PC-3 (cell line): ENCODE results near the gene INCENP. TPM values are rescaled to one million over a fixed set of nuclear protein-coding genes. Genes with fewer than 3 reads are reported as not detected.

ENCODE experiments used
- ATAC-seq: fragments of 200-7000 bp; cut with Tn5 transposase; 2 replicates; pipeline ENCODE4 v1.9.1; 2020; ENCODE audit warnings: mild to moderate bottlenecking, moderate library complexity
- BruUV-seq: library from RNA; stranded (reverse); fragments of 400-500 nt; replicated peaks from 2 replicates; lab custom pipeline; 2021; lab: Mats Ljungman, UMichigan
- CTCF ChIA-PET: fragments of 300-600 bp; sonication (Branson Sonifier 250); formaldehyde crosslinking; loops from one replicate; lab custom pipeline; 2022; ENCODE audit warnings: antibody characterized with exemption; lab: Charles Lee
- POLR2A ChIA-PET: fragments of 300-600 bp; sonication (Branson Sonifier 250); formaldehyde crosslinking; loops from one replicate; lab custom pipeline; 2022; ENCODE audit warnings: antibody characterized with exemption; ENCODE audit not compliant: unreplicated experiment; lab: Charles Lee
- DNase-seq: peaks from one replicate; pipeline ENCODE4 v3.0.0-alpha.2; 2015
- H2AFZ ChIP-seq: fragments of 300-600 bp; sonication (generic); 2 replicates; pipeline ENCODE4 v1.6.0; 2016; ENCODE audit warnings: antibody characterized with exemption, low read length
- H3F3A ChIP-seq: fragments of 300-600 bp; sonication (generic); one replicate; pipeline ENCODE4 v1.6.0; 2017; ENCODE audit warnings: antibody characterized with exemption, low read length, control low read depth, mild to moderate bottlenecking; ENCODE audit not compliant: unreplicated experiment
- H3K27ac ChIP-seq: fragments of 300-600 bp; sonication (generic); 2 replicates; pipeline ENCODE4 v1.5.1; 2016; ENCODE audit warnings: mild to moderate bottlenecking, low read length
- H3K27me3 ChIP-seq: fragments of 300-600 bp; sonication (generic); 2 replicates; pipeline ENCODE4 v1.6.1; 2016; ENCODE audit warnings: low read length, mixed read lengths
- H3K36me3 ChIP-seq: fragments of 300-600 bp; sonication (generic); 2 replicates; pipeline ENCODE4 v1.6.1; 2016; ENCODE audit warnings: low read depth, mixed run types, low read length, mixed read lengths
- H3K4me1 ChIP-seq: fragments of 300-600 bp; sonication (generic); 2 replicates; pipeline ENCODE4 v1.5.1; 2016; ENCODE audit warnings: low read length; ENCODE audit not compliant: insufficient read depth
- H3K4me2 ChIP-seq: fragments of 300-600 bp; sonication (generic); 2 replicates; pipeline ENCODE4 v1.6.0; 2016; ENCODE audit warnings: low read length
- H3K4me3 ChIP-seq: fragments of 300-600 bp; sonication (generic); 2 replicates; pipeline ENCODE4 v1.5.1; 2016; ENCODE audit warnings: mild to moderate bottlenecking, low read length, mixed read lengths
- H3K79me2 ChIP-seq: fragments of 300-600 bp; sonication (generic); 2 replicates; pipeline ENCODE4 v1.6.1; 2017; ENCODE audit warnings: low read length, mixed read lengths
- H3K9ac ChIP-seq: fragments of 300-600 bp; sonication (generic); 2 replicates; pipeline ENCODE4 v1.6.0; 2016; ENCODE audit warnings: mild to moderate bottlenecking, low read length
- H3K9me2 ChIP-seq: fragments of 300-600 bp; sonication (generic); replicated peaks from 2 replicates; pipeline ENCODE4 v1.6.1; 2016; ENCODE audit warnings: mixed run types, low read length, mixed read lengths
- H3K9me3 ChIP-seq: fragments of 300-600 bp; sonication (generic); 2 replicates; pipeline ENCODE4 v1.6.1; 2016; ENCODE audit warnings: low read length, mixed read lengths
- H4K20me1 ChIP-seq: fragments of 300-600 bp; sonication (generic); 2 replicates; pipeline ENCODE4 v1.6.1; 2016; ENCODE audit warnings: low read length, mixed read lengths
- EZH2 ChIP-seq: fragments of 300-600 bp; sonication (generic); IDR thresholded peaks from one replicate; pipeline ENCODE4 v1.6.1; 2017; ENCODE audit warnings: antibody characterized with exemption, mild to moderate bottlenecking, low read length; ENCODE audit not compliant: unreplicated experiment
- EZH2phosphoT487 ChIP-seq: fragments of 300-600 bp; sonication (generic); IDR thresholded peaks from 2 replicates; pipeline ENCODE4 v1.6.1; 2018; ENCODE audit warnings: mild to moderate bottlenecking, antibody characterized with exemption, low read length, borderline replicate concordance
- intact Hi-C: fragments of 100-400 bp; cut with micrococcal nuclease; formaldehyde crosslinking; loops from 2 replicates; pipeline ENCODE4 v1.9.0; 2023
- total RNA-seq: library from RNA; depleted of rRNA; stranded (reverse); fragments of >200 nt; gene quantifications from 2 replicates; pipeline ENCODE4 v1.2.3, GENCODE V29; 2014
- TF ChIP-seq, protein P1 (sequence below): fragments of 300-600 bp; sonication (generic); conservative IDR thresholded peaks from 2 replicates; pipeline ENCODE4 v1.5.1; 2017; ENCODE audit warnings: antibody characterized with exemption, low read depth, mild to moderate bottlenecking, low read length

The INCENP gene
- total RNA-seq, 1 experiment from 2014 or later = 114 TPM

DNA sequence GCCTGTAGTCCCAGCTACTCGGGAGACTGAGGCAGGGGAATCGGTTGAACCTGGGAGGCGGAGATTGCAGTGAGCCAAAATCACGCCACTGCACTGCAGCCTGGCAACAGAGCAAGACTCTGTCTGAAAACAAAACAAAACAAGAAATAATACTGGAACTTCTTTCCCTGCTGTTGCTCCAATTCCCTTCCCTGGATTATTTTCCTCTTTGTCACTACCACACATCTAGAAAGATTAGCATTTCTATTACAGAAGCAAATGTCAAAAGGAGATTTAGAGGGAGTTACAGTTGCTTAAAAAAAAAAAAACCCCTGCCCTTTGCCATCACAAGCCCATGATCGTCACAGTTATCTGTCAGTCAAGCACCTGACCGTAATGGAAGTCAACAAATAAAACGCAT, 48.5 kb downstream of the INCENP start:
- no peak for DNase-seq
- no peaks in the 10 kb centered on the region for H3K79me2 ChIP-seq
- BruUV-seq = no TSS peak
- H3K4me3 ChIP-seq = no peak overlapping the region
- intact Hi-C loops = loop anchor here (5.0 kb wide), 1 partner anchor 205 kb away; no protein-coding TSS in a partner anchor
- no peak for ATAC-seq
- H3K36me3 ChIP-seq = no peaks in the 10 kb centered on the region
- no peaks in the 10 kb centered on the region for H3K9me2 ChIP-seq
- H2AFZ ChIP-seq = no peak overlapping the region
- H3K9me3 ChIP-seq = no peaks in the 10 kb centered on the region
- 0 out of 2 replicates have a peak, but pooled peaks cover 4% of the 10 kb centered on the region for H3K4me1 ChIP-seq
- no peak overlapping the region for H3K27ac ChIP-seq
- no peak overlapping the region for H3K4me2 ChIP-seq
- POLR2A ChIA-PET = no interaction called here
- TF ChIP-seq EZH2phosphoT487 (no peak), EZH2 (no peak)
- TF ChIP-seq, protein P1, sequence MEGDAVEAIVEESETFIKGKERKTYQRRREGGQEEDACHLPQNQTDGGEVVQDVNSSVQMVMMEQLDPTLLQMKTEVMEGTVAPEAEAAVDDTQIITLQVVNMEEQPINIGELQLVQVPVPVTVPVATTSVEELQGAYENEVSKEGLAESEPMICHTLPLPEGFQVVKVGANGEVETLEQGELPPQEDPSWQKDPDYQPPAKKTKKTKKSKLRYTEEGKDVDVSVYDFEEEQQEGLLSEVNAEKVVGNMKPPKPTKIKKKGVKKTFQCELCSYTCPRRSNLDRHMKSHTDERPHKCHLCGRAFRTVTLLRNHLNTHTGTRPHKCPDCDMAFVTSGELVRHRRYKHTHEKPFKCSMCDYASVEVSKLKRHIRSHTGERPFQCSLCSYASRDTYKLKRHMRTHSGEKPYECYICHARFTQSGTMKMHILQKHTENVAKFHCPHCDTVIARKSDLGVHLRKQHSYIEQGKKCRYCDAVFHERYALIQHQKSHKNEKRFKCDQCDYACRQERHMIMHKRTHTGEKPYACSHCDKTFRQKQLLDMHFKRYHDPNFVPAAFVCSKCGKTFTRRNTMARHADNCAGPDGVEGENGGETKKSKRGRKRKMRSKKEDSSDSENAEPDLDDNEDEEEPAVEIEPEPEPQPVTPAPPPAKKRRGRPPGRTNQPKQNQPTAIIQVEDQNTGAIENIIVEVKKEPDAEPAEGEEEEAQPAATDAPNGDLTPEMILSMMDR = no peak
- CTCF ChIA-PET = interaction anchor here (0.6 kb wide), 1 partner anchor 64 kb away, joined by 3 read pairs; no protein-coding TSS in a partner anchor
- H4K20me1 ChIP-seq = no peaks in the 10 kb centered on the region
- no peaks in the 10 kb centered on the region for H3F3A ChIP-seq
- H3K27me3 ChIP-seq = peaks cover 72% of the 10 kb centered on the region
- no peak overlapping the region for H3K9ac ChIP-seq

DNA sequence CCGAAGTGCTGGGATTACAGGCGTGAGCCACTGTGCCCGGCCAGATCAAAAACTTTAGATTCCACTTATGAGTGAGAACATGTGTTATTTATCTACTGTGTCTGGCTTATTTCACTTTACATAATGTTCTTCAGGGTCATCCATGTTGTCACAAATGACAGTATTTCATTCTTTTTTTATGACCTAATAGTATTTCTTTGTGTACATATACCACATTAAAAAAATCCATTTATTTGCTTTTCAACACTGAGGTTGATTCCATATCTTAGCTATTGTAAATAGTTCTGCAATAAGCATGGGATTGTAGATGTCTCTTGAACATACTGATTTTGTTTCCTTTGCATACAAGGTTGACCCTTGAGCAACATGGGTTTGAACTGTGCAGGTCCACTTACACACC, 53.0 kb downstream of the INCENP start:
- no peak overlapping the region for H2AFZ ChIP-seq
- H3F3A ChIP-seq = no peaks in the 10 kb centered on the region
- H3K27me3 ChIP-seq = peaks cover 93% of the 10 kb centered on the region
- no peaks in the 10 kb centered on the region for H3K79me2 ChIP-seq
- no peaks in the 10 kb centered on the region for H3K9me2 ChIP-seq
- DNase-seq (no peak), ATAC-seq (no peak)
- H4K20me1 ChIP-seq = no peaks in the 10 kb centered on the region
- BruUV-seq = no TSS peak
- H3K4me2 ChIP-seq = no peak overlapping the region
- H3K4me1 ChIP-seq = no peaks in the 10 kb centered on the region
- no peak overlapping the region for H3K9ac ChIP-seq
- no peaks in the 10 kb centered on the region for H3K36me3 ChIP-seq
- intact Hi-C loops = no loop called here
- no peaks in the 10 kb centered on the region for H3K9me3 ChIP-seq
- TF ChIP-seq EZH2phosphoT487 (no peak), EZH2 (no peak)
- TF ChIP-seq, protein P1 = no peak
- ChIA-PET CTCF (no interaction called here), POLR2A (no interaction called here)
- H3K27ac ChIP-seq = no peak overlapping the region
- no peak overlapping the region for H3K4me3 ChIP-seq

DNA sequence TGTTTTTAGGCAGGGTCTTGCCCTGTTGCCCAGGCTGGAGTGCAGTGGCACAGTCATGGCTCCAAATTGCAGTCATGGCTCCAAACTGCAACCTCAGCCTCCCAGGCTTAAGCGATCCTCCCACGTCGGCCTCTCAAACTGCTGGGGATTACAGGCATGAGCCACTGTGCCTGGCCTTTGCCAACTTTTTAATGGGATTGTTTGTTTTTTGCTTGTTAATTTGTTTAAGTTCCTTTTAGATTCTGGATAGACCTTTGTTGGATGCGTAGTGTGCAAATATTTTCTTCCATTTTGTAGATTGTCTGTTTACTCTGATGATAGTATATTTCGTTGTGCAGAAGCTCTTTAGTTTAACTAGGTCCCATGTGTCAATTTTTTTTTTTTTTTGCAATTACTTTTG, 56.2 kb downstream of the INCENP start:
- H3K4me3 ChIP-seq = no peak overlapping the region
- H3F3A ChIP-seq = no peaks in the 10 kb centered on the region
- no peaks in the 10 kb centered on the region for H4K20me1 ChIP-seq
- no peak overlapping the region for H3K4me2 ChIP-seq
- no peaks in the 10 kb centered on the region for H3K9me3 ChIP-seq
- ATAC-seq (peak; percentile 42), DNase-seq (no peak)
- no TSS peak for BruUV-seq
- POLR2A ChIA-PET = interaction anchor here (0.6 kb wide), 1 partner anchor 83 kb away, joined by 5 read pairs; no protein-coding TSS in a partner anchor
- no peaks in the 10 kb centered on the region for H3K79me2 ChIP-seq
- no peaks in the 10 kb centered on the region for H3K36me3 ChIP-seq
- no peaks in the 10 kb centered on the region for H3K4me1 ChIP-seq
- intact Hi-C loops = no loop called here
- H3K27me3 ChIP-seq = peaks cover 87% of the 10 kb centered on the region
- H2AFZ ChIP-seq = no peak overlapping the region
- CTCF ChIA-PET = no interaction called here
- H3K9me2 ChIP-seq = no peaks in the 10 kb centered on the region
- no peak overlapping the region for H3K9ac ChIP-seq
- H3K27ac ChIP-seq = no peak overlapping the region
- TF ChIP-seq, protein P1 = no peak
- no peak for TF ChIP-seq EZH2phosphoT487
- no peak for TF ChIP-seq EZH2
